ENCODE results near the gene RPL36AL. TPM values are rescaled to one million over a fixed set of nuclear protein-coding genes. Genes with fewer than 3 reads are reported as not detected.
"Not testable (repeated sequence)": the region's sequence is repeated elsewhere in the genome, so short reads cannot be mapped to it uniquely, and the experiment has no call there.

The RPL36AL gene
- total RNA-seq, 1 donor from 2014 or later: 147 TPM

DNA sequence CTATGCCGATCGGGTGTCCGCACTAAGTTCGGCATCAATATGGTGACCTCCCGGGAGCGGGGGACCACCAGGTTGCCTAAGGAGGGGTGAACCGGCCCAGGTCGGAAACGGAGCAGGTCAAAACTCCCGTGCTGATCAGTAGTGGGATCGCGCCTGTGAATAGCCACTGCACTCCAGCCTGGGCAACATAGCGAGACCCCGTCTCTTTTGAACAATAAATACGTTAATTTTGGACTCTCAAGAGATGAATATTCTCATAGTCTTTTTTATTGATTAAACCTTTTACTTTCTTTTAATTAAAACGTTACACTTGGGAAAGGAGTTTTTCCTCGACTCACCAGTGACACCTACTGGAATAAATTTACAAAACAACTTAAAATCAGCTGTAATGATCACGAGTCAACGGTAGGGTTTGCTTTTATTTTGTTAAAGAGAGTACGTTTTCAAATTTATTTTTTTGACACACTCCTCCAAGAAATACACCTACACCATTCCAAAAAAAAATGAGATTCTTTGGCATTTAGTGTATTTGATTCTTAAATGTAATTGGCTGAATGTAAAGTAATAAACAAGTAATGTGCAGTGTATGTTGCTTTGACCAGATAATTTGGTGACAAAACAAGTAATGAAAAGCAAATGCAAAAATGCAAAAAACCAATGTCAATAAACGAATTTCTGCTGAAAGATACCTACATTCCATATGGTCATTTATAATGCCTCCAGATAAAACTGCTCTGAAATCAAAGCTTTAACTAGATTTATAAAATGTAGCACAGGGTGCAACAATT, 33.6 kb downstream of the RPL36AL start:
- peak overlapping the region; percentile 100 for H3K27ac Mint-ChIP-seq (ENCODE audit: unreplicated experiment)
- H3K9me3 Mint-ChIP-seq: no peaks in the 10 kb centered on the region
- H3K4me3 Mint-ChIP-seq: peak overlapping the region; percentile 99
- TF ChIP-seq, protein P1, sequence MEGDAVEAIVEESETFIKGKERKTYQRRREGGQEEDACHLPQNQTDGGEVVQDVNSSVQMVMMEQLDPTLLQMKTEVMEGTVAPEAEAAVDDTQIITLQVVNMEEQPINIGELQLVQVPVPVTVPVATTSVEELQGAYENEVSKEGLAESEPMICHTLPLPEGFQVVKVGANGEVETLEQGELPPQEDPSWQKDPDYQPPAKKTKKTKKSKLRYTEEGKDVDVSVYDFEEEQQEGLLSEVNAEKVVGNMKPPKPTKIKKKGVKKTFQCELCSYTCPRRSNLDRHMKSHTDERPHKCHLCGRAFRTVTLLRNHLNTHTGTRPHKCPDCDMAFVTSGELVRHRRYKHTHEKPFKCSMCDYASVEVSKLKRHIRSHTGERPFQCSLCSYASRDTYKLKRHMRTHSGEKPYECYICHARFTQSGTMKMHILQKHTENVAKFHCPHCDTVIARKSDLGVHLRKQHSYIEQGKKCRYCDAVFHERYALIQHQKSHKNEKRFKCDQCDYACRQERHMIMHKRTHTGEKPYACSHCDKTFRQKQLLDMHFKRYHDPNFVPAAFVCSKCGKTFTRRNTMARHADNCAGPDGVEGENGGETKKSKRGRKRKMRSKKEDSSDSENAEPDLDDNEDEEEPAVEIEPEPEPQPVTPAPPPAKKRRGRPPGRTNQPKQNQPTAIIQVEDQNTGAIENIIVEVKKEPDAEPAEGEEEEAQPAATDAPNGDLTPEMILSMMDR (conservative IDR thresholded peaks at IDR 0.05): peak; percentile 97
- H3K4me1 Mint-ChIP-seq: peaks cover 44% of the 10 kb centered on the region
- peaks cover 25% of the 10 kb centered on the region for H3K36me3 Mint-ChIP-seq (ENCODE audit: low read depth)
- DNase-seq (ENCODE audit: low read depth, low spot score): peak; percentile 48
- peaks cover 13% of the 10 kb centered on the region for H3K27me3 Mint-ChIP-seq (ENCODE audit: low read depth)

DNA sequence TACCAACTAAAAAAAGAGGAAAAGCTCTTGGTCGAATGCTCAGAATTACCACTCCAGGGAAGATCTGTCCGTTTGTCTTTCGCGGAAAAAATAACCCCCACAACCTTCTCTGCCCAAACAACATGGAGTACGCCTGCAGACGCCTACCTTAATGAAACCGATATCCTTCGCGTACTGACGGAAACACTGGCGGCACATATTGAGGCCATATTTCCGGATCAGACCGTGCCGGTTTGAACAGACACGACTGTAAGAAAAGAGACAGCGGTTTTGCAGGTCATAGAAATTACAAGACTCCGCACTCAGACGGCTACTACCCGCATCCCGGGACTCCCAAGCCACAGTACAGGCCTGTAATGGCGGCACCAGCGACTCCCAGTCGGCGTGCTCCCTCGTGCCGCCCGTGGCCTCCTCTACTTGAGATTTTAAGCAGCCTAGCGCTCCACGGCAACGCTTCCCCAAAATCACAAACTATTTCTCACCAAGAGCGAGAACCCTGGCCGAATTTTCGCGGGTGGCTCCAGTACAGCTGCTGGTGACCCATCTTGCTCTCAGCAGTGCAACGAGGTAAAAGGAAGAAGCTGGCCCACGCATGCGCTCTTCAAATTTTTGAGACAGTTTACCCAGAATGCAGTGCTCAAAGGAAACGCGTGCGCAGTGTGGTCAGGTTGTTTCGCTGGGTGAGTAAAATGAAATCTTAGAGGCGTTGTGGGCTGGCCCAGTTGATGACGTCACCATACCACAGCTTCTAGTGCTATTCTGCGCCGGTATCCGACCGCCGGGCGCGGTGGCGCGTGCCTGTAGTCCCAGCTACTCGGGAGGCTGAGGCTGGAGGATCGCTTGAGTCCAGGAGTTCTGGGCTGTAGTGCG, 34.4 kb downstream of the RPL36AL start, which contains the start of gene RPS29:
Gene RPS29, minus strand, starts transcription at position 578 of the 870 bp plus-strand sequence. Its CDS starts 34 bp downstream, at position 544.
- H3K36me3 Mint-ChIP-seq (ENCODE audit: low read depth): peaks cover 25% of the 10 kb centered on the region
- peaks cover 13% of the 10 kb centered on the region for H3K27me3 Mint-ChIP-seq (ENCODE audit: low read depth)
- peak; percentile 97 for DNase-seq (ENCODE audit: low read depth, low spot score)
- TF ChIP-seq, protein P1 (conservative IDR thresholded peaks at IDR 0.05): no peak
- H3K27ac Mint-ChIP-seq (ENCODE audit: unreplicated experiment): peak within 1 kb of the TSS; percentile 100
- peaks cover 48% of the 10 kb centered on the region for H3K4me1 Mint-ChIP-seq
- H3K4me3 Mint-ChIP-seq: peak within 1 kb of the TSS; percentile 99
- no peaks in the 10 kb centered on the region for H3K9me3 Mint-ChIP-seq

DNA sequence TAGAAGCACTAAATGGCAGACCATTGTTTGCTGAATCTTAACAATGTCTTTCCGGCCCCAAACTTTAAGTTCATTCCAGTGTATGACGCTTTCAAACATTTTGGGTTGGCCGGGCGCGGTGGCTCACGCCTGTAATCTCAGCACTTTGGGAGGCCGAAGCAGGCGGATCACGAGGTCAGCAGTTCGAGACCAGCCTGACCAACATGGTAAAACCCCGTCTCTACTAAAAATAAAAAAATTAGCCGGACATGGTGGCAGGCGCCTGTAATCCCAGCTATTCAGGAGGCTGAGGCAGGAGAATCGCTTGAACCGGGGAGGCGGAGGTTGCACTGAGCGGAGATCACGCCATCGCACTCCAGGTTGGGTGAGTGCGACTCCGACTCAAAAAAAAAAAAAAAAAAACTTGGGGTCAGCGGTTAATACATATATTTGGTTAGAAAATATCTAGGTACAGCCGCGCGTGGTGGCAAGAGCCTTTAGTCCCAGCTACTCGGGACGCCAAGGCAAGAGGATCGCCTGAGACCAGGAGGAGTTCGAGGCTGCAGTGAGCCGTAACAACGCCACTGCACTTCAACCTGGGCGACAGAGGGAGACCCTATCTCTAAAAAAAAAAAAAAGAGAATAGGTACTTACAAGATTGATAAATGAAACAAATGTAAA, 35.3 kb downstream of the RPL36AL start:
- Mint-ChIP-seq H3K36me3 (ENCODE audit: low read depth) (peaks cover 28% of the 10 kb centered on the region), H3K4me3 (peak overlapping the region; percentile 99)
- not testable (repeated sequence) for DNase-seq (ENCODE audit: low read depth, low spot score)

DNA sequence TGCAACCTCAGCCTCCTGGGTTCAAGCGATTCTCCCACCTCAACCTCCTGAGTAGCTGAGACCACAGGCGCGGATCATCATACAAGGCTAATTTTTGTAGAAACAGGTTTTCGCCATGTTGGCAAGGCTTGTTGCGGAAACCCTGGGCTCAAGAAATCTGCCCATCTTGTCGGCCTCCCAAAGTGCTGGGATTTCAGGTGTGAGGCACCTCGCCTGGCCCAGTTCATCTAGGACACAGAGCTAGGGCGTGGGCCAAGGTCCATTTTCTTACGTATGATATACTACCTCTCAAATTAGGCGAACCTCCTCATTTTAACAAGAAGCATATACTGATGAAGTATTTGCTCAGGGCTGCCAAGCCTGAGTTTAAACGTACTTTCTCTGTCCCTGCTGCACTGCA, 36.4 kb downstream of the RPL36AL start:
- H3K4me1 Mint-ChIP-seq: peaks cover 48% of the 10 kb centered on the region
- peaks cover 13% of the 10 kb centered on the region for H3K27me3 Mint-ChIP-seq (ENCODE audit: low read depth)
- TF ChIP-seq, protein P1 (conservative IDR thresholded peaks at IDR 0.05): no peak
- no peak for DNase-seq (ENCODE audit: low read depth, low spot score)
- peaks cover 30% of the 10 kb centered on the region for H3K36me3 Mint-ChIP-seq (ENCODE audit: low read depth)
- no peaks in the 10 kb centered on the region for H3K9me3 Mint-ChIP-seq
- H3K4me3 Mint-ChIP-seq: peak overlapping the region; percentile 99
- peak overlapping the region; percentile 52 for H3K27ac Mint-ChIP-seq (ENCODE audit: unreplicated experiment)

More for the DNA sequence above, 35.3 kb downstream of the RPL36AL start:
- not testable (repeated sequence) for H3K9me3 Mint-ChIP-seq
- Mint-ChIP-seq H3K4me1 (peaks cover 48% of the 10 kb centered on the region), H3K27me3 (ENCODE audit: low read depth) (peaks cover 13% of the 10 kb centered on the region), H3K27ac (ENCODE audit: unreplicated experiment) (peak overlapping the region; percentile 100)

DNA sequence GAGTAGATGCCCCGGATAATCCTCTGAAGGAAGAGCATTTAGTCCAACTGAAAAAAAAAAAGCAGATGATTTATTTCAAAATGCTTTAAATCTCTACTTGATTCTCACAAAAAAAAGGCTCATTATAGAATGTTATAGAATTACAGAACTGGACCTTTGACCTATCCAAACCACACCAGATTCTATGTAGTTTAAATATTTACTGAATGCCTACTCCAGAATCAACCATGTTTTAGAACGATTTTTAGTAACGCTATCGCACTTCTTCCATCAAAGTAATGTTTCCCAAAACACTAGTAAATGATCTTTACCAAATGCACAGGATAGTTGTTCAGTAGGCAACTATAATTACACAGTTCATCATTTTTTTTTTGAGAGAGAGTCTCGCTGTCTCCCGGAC, 36.8 kb downstream of the RPL36AL start:
- peak overlapping the region; percentile 99 for H3K4me3 Mint-ChIP-seq
- DNase-seq (ENCODE audit: low read depth, low spot score): no peak
- no peaks in the 10 kb centered on the region for H3K9me3 Mint-ChIP-seq
- H3K27me3 Mint-ChIP-seq (ENCODE audit: low read depth): peaks cover 13% of the 10 kb centered on the region
- H3K36me3 Mint-ChIP-seq (ENCODE audit: low read depth): peaks cover 30% of the 10 kb centered on the region
- H3K4me1 Mint-ChIP-seq: peaks cover 48% of the 10 kb centered on the region
- TF ChIP-seq, protein P1 (conservative IDR thresholded peaks at IDR 0.05): no peak
- H3K27ac Mint-ChIP-seq (ENCODE audit: unreplicated experiment): peak overlapping the region; percentile 52
